HepG2 (cell line): ENCODE measurements around the gene PACS1. TPM values are rescaled to one million over a fixed set of nuclear protein-coding genes. Genes with fewer than 3 reads are reported as not detected.

Experiments
- CBX5 ChIP-seq: sonication (generic); formaldehyde crosslinking; IDR thresholded peaks from 2 replicates; pipeline ENCODE4 v1.4.0; 2020; ENCODE audit warnings: missing genetic modification reagents, borderline replicate concordance
- CHD2 ChIP-seq: IDR thresholded peaks from 2 replicates; pipeline ENCODE4 v1.6.1; 2011; ENCODE audit warnings: low read depth, low read length, improper control_type of control experiment
- GFI1 ChIP-seq: sonication (generic); formaldehyde crosslinking; IDR thresholded peaks from 2 replicates; pipeline ENCODE4 v1.5.0; 2020; ENCODE audit warnings: missing genetic modification reagents, mild to moderate bottlenecking, borderline replicate concordance
- GTF2F1 ChIP-seq: fragments of 150-350 bp; IDR thresholded peaks from 2 replicates; pipeline ENCODE4 v1.6.1; 2014; ENCODE audit warnings: low read length
- HES4 ChIP-seq: sonication (generic); formaldehyde crosslinking; IDR thresholded peaks from 2 replicates; pipeline ENCODE4 v1.9.0; 2021; ENCODE audit warnings: mild to moderate bottlenecking, missing genetic modification reagents, borderline replicate concordance
- MXD4 ChIP-seq: IDR thresholded peaks from 2 replicates; pipeline ENCODE4 v1.6.1; 2016; ENCODE audit warnings: mild to moderate bottlenecking, missing biosample characterization, missing genetic modification reagents
- PLRG1 ChIP-seq: fragments of 450-650 bp; conservative IDR thresholded peaks from 2 replicates; pipeline ENCODE4 v1.6.1; 2016
- POGZ ChIP-seq: sonication (generic); formaldehyde crosslinking; IDR thresholded peaks from 2 replicates; pipeline ENCODE4 v1.4.0; 2020; ENCODE audit warnings: mild to moderate bottlenecking, missing genetic modification reagents
- PTBP1 ChIP-seq: fragments of 200-400 bp; formaldehyde crosslinking; IDR thresholded peaks from 2 replicates; pipeline ENCODE4 v1.6.1; 2018; ENCODE audit warnings: low read length, low read depth; ENCODE audit not compliant: poor library complexity, severe bottlenecking
- SMAD3 ChIP-seq: sonication (generic); formaldehyde crosslinking; IDR thresholded peaks from 2 replicates; pipeline ENCODE4 v1.4.0; 2020; ENCODE audit warnings: missing genetic modification reagents
- ZNF136 ChIP-seq: sonication (generic); formaldehyde crosslinking; IDR thresholded peaks from 2 replicates; pipeline ENCODE4 v1.8.1; 2022; ENCODE audit warnings: low read depth, mild to moderate bottlenecking, moderate library complexity, missing genetic modification reagents
- ZNF331 ChIP-seq: sonication (generic); formaldehyde crosslinking; IDR thresholded peaks from 2 replicates; pipeline ENCODE4 v1.4.0; 2020; ENCODE audit warnings: missing genetic modification reagents
- ZNF44 ChIP-seq: sonication (generic); formaldehyde crosslinking; IDR thresholded peaks from 2 replicates; pipeline ENCODE4 v1.5.1; 2020; ENCODE audit warnings: mild to moderate bottlenecking, missing genetic modification reagents
- ZNF510 ChIP-seq: sonication (generic); formaldehyde crosslinking; IDR thresholded peaks from 2 replicates; pipeline ENCODE4 v1.4.0; 2020; ENCODE audit warnings: low read depth, mild to moderate bottlenecking, missing genetic modification reagents
- ZNF605 ChIP-seq: sonication (generic); formaldehyde crosslinking; IDR thresholded peaks from 2 replicates; pipeline ENCODE4 v1.8.0; 2022; ENCODE audit warnings: mild to moderate bottlenecking, missing genetic modification reagents
- ZNF766 ChIP-seq: sonication (generic); formaldehyde crosslinking; IDR thresholded peaks from 2 replicates; pipeline ENCODE4 v1.5.0; 2020; ENCODE audit warnings: missing genetic modification reagents, borderline replicate concordance
- ZNF776 ChIP-seq: sonication (generic); formaldehyde crosslinking; IDR thresholded peaks from 2 replicates; pipeline ENCODE4 v1.4.0; 2020; ENCODE audit warnings: mild to moderate bottlenecking, missing genetic modification reagents
- polyA plus RNA-seq, 8 experiments: library from polyadenylated mRNA; depleted of rRNA in 3 of 8; stranded (reverse) in 7 of 8; unstranded in 1 of 8; fragments of >200 nt; fragmentation: Illumina TruSeq in 4 of 8; extraction: Trizol in 4 of 8; gene quantifications; 2 replicates each; pipeline versions ENCODE4 v1.2.1 to v1.2.3, GENCODE V29; 2011 to 2016; ENCODE audit warnings: low read depth in 4 of 8, missing spikeins in 1 of 8, mixed read lengths in 1 of 8; ENCODE audit not compliant: insufficient read depth in 1 of 8
- total RNA-seq, 5 experiments: library from RNA; depleted of rRNA; stranded (reverse); fragments of >200 nt; fragmentation: Illumina TruSeq; extraction: Trizol; gene quantifications; 2 replicates each; pipeline ENCODE4 v1.2.3, GENCODE V29; 2016; ENCODE audit warnings: low read depth in 1 of 5
- TF ChIP-seq, protein P1 (sequence below): sonication (generic); formaldehyde crosslinking; IDR thresholded peaks from 2 replicates; pipeline ENCODE4 v1.4.0; 2020; ENCODE audit warnings: missing genetic modification reagents, borderline replicate concordance
- TF ChIP-seq, protein P2 (sequence below): sonication (generic); formaldehyde crosslinking; IDR thresholded peaks from 2 replicates; pipeline ENCODE4 v1.4.0; 2020; ENCODE audit warnings: missing genetic modification reagents
- TF ChIP-seq, protein P3 (sequence below): sonication (generic); formaldehyde crosslinking; conservative IDR thresholded peaks from 2 replicates; pipeline ENCODE4 v1.4.0; 2020; ENCODE audit warnings: missing genetic modification reagents
- TF ChIP-seq, protein P4 (sequence below): sonication (generic); formaldehyde crosslinking; IDR thresholded peaks from 2 replicates; pipeline ENCODE4 v1.5.0; 2020; ENCODE audit warnings: missing genetic modification reagents
- TF ChIP-seq, protein P5 (sequence below): IDR thresholded peaks from 2 replicates; pipeline ENCODE4 v1.6.1; 2016; ENCODE audit warnings: mild to moderate bottlenecking, missing biosample characterization, missing genetic modification reagents

Gene PACS1
- total and polyA plus RNA-seq, 2 of the 13 experiments (the other 11 are each of a cell fraction or from before 2014, with no cell fraction given) = 7.6 to 8.6 TPM

DNA sequence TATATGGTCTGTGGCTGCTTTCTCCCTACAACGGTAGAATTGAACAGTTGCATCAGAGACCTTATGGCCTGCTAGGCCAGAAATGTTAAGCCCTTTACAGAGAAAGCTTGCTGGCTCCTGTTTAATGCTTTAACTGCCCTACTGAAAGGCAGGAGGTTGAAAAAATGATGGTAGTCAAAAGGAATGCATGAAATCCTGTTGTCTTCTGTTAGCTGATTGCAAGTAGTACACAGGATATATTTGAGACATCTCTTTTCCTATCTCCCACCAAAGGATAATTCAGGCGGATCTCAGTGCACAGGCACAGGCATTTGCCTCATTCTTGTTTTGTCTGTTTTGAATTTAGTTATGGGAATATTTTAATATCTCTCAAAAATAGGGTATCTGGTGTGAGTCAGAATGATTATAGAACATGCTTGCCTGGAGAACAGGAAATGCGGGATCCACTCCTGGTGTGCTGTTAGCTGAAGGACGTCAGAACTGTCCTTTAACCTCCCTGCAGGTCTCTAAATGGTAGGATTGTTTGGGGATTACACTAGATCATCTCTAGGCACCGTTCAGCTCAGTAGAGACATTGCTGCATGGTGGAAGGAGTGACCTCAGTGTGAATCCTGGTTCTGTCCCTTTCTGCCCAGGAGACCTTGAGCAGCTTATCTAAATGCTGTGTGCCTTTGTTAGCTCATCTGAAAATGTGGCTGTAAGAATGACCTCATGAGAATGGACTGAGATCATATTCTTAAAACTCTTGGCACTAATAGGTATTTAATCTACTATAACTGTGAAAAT is 49.5 kb downstream of the PACS1 start (continued):
- TF ChIP-seq, protein P1, sequence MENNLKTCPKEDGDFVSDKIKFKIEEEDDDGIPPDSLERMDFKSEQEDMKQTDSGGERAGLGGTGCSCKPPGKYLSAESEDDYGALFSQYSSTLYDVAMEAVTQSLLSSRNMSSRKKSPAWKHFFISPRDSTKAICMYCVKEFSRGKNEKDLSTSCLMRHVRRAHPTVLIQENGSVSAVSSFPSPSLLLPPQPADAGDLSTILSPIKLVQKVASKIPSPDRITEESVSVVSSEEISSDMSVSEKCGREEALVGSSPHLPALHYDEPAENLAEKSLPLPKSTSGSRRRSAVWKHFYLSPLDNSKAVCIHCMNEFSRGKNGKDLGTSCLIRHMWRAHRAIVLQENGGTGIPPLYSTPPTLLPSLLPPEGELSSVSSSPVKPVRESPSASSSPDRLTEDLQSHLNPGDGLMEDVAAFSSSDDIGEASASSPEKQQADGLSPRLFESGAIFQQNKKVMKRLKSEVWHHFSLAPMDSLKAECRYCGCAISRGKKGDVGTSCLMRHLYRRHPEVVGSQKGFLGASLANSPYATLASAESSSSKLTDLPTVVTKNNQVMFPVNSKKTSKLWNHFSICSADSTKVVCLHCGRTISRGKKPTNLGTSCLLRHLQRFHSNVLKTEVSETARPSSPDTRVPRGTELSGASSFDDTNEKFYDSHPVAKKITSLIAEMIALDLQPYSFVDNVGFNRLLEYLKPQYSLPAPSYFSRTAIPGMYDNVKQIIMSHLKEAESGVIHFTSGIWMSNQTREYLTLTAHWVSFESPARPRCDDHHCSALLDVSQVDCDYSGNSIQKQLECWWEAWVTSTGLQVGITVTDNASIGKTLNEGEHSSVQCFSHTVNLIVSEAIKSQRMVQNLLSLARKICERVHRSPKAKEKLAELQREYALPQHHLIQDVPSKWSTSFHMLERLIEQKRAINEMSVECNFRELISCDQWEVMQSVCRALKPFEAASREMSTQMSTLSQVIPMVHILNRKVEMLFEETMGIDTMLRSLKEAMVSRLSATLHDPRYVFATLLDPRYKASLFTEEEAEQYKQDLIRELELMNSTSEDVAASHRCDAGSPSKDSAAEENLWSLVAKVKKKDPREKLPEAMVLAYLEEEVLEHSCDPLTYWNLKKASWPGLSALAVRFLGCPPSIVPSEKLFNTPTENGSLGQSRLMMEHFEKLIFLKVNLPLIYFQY (CRISPR knock-in tag) = peak; percentile 12; the same call in 1 of the 2 replicates
- TF ChIP-seq GFI1 (CRISPR knock-in tag) (0 out of 2 replicates have a peak, but pooled peaks have one; percentile 45), ZNF510 (CRISPR knock-in tag) (no peak), CBX5 (CRISPR knock-in tag) (no peak), PLRG1 (no peak), POGZ (CRISPR knock-in tag) (no peak; the same call in 1 of the 2 replicates), ZNF605 (CRISPR knock-in tag) (peak; percentile 57; the same call in 1 of the 2 replicates), ZNF766 (CRISPR knock-in tag) (no peak), HES4 (CRISPR knock-in tag) (no peak), GTF2F1 (no peak), ZNF776 (no peak), PTBP1 (no peak), ZNF136 (CRISPR knock-in tag) (no peak), ZNF44 (CRISPR knock-in tag) (no peak), MXD4 (CRISPR knock-in tag) (no peak), CHD2 (no peak), SMAD3 (no peak), ZNF331 (CRISPR knock-in tag) (no peak)
- TF ChIP-seq, protein P2, sequence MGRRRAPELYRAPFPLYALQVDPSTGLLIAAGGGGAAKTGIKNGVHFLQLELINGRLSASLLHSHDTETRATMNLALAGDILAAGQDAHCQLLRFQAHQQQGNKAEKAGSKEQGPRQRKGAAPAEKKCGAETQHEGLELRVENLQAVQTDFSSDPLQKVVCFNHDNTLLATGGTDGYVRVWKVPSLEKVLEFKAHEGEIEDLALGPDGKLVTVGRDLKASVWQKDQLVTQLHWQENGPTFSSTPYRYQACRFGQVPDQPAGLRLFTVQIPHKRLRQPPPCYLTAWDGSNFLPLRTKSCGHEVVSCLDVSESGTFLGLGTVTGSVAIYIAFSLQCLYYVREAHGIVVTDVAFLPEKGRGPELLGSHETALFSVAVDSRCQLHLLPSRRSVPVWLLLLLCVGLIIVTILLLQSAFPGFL (CRISPR knock-in tag) = no peak
- TF ChIP-seq, protein P3, sequence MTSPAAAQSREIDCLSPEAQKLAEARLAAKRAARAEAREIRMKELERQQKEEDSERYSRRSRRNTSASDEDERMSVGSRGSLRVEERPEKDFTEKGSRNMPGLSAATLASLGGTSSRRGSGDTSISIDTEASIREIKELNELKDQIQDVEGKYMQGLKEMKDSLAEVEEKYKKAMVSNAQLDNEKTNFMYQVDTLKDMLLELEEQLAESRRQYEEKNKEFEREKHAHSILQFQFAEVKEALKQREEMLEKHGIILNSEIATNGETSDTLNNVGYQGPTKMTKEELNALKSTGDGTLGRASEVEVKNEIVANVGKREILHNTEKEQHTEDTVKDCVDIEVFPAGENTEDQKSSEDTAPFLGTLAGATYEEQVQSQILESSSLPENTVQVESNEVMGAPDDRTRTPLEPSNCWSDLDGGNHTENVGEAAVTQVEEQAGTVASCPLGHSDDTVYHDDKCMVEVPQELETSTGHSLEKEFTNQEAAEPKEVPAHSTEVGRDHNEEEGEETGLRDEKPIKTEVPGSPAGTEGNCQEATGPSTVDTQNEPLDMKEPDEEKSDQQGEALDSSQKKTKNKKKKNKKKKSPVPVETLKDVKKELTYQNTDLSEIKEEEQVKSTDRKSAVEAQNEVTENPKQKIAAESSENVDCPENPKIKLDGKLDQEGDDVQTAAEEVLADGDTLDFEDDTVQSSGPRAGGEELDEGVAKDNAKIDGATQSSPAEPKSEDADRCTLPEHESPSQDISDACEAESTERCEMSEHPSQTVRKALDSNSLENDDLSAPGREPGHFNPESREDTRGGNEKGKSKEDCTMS (CRISPR knock-in tag) = no peak
- TF ChIP-seq, protein P4, sequence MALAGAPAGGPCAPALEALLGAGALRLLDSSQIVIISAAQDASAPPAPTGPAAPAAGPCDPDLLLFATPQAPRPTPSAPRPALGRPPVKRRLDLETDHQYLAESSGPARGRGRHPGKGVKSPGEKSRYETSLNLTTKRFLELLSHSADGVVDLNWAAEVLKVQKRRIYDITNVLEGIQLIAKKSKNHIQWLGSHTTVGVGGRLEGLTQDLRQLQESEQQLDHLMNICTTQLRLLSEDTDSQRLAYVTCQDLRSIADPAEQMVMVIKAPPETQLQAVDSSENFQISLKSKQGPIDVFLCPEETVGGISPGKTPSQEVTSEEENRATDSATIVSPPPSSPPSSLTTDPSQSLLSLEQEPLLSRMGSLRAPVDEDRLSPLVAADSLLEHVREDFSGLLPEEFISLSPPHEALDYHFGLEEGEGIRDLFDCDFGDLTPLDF (CRISPR knock-in tag) = no peak
- TF ChIP-seq, protein P5, sequence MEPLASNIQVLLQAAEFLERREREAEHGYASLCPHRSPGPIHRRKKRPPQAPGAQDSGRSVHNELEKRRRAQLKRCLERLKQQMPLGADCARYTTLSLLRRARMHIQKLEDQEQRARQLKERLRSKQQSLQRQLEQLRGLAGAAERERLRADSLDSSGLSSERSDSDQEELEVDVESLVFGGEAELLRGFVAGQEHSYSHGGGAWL = no peak
